H4 (cell line): ENCODE measurements around the gene RRP8. TPM values are rescaled to one million over a fixed set of nuclear protein-coding genes. Genes with fewer than 3 reads are reported as not detected.
A peak's percentile ranks its signal among the peaks of the same experiment; 100 is the strongest.

ENCODE experiments used
- DNase-seq: peaks from one replicate; pipeline ENCODE4 v3.0.0-alpha.2; 2015; ENCODE audit warnings: low spot score
- total RNA-seq: library from RNA; depleted of rRNA; stranded (reverse); fragments of >200 nt; shearing (Covaris generic); gene quantifications from 2 replicates; pipeline ENCODE4 v1.2.3, GENCODE V29; 2014; rRNA removed

The RRP8 gene
- 20.7 and 21.6 TPM in 2 replicates for total RNA-seq

DNA sequence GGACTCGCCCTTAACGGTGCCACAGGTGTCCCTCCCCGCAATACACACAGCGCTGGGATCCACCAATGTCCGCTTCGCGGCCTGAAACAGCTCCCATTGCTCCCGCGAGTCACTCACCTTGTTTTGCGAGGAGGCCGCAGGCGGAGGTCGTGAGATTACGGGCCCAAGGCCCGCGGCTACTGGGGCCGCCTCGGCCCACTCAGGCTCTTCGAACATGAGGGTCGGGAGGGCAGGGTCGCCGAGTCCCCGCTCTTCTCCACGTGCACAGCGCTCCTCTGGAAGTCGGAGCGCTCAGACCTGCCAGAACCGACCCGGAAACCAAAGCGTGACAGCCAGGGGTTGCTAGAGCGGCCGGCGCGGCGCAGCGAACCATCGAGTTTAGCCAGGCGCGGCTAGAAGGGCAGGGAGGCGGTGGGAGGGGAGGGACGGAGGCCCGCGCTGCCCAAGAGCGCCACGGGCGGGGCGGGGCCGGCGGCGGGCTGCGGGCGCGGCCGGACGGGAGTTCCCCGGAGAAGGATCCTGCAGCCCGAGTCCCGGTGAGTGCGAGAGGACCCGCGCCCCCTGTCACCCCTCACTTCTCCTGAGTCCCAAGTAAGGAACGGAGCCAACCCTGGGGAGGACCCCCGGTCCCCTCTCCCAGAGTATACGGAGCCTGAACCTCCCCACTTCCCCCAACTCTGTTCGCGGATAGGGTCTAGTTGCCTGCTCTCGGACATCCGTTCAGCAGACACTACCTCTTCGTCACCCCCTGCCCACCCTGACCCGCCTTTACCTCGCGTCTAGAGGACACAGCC lies at the start of gene RRP8, which contains the start of gene ILK:
TSS of gene RRP8 (minus strand) at position 330 of the 794 bp plus-strand sequence. CDS start at position 216, 114 bp downstream.
TSS of gene ILK (plus strand) at position 488 of the 794 bp plus-strand sequence. CDS start 498 bp downstream, outside the sequence.
- peak; percentile 88 for DNase-seq

DNA sequence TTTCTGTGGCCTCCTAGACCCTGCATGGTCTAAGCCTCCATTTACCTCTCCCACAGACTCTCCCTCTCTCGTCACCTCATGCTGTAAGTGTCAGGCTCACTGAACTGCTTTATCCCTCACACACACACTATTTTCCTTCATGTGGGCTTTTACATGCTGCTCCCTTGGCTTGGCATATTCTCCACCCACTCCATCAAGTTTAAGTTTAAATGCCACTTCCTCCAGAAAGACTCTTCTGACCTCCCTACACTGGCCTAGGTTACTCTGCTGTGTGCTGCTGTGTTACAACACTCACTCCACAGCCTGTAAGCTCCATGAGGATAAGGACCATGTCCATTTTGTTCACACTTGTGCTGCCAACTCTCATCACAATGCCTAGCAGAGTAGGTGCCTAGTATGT lies 49.7 kb upstream of the RRP8 start:
- DNase-seq: no peak

DNA sequence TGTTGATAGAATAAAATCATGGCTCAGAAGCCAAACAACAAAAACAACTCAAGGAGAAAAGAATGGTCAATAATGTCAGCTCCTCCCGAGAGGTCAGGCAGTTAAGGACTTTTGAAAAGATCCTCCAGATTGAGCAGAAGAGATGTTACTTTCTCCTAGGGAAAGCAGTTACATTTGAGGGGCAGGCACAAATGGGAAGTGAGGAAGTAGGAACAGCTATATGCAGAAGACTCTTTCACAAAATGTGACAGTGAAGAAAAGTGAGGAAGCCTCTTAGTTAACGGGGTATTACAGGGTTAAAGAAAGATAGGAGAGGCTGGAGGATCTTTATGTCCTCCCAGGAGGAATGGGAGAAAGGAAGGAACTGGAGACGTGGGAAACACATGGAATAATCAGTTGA lies 48.8 kb upstream of the RRP8 start:
- no peak for DNase-seq

DNA sequence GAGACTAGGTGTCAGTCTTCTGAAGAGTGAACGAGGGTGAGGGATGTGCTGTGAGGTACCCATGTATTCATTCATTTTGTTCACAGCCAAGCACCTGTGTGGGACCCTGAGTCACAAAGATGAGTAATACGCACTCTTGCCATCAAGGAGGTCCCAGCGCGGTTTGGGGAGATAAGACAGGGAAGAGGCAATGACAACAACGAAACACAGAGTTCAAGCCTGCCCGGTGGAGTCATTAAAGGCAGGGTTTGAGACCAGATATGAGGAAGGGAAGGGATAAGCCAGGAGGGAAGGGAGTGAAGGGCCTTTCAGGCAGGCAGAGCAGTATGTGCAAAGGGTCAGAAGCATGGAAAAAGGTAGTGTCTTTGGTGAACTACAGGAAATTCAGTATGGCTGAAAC lies 47.6 kb upstream of the RRP8 start:
- DNase-seq: no peak

DNA sequence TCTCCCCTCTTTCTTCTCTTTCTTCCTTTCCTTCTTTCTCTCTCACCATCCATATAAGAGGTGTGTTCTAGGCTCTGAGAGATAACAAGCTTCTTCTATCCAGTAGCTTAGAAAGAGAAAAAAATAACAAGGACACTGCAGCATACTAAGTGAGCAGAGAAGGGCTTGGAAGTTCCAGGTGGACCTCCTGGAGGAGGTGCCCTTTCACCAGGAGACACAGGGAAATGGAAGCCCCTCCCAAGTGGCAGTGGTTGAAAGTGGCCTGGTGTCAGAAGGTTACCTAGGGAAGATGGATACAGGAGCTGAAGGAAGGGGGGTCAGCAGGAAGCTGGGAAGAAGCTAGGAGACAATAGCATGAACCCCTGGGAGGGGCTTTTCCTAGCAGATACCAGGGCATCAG lies 46.7 kb upstream of the RRP8 start:
- DNase-seq: no peak

DNA sequence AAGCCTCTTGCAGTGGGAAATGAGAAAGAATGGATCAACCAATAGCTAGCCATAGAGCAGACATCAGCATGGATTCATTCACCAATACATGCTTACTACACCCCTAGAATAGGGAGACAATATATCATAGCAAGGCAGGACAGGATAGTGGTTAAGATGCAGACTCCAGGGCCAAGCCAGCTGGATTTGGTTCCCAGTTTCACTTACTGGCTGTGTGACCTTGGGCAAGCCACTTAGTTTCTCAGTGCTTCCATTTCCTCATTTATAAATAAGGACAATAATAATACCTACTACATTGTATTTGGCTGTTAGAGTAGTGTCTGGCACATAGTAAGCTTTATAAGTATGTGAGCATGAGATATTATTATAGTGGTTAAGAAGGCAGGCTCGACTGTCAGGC lies 45.1 kb upstream of the RRP8 start:
- no peak for DNase-seq

DNA sequence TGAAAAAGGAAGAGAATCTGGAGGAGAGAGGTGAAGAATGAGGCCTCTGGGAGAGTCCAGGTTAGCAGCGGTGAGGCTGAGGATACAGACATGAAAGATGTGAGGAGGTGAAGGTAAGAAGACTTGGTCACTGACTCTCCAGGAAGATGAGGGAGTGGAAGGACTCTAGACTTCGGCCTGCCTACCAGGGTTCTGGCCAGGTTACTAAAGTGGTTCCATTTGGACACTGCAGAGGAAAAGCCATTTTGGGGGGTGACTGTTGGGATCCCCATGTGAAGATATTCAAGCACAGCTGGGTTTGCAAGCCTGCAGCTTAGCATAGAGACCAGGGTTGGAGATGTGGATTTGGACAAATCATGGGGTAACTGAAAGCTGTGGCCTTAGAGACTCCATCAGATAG lies 44.4 kb upstream of the RRP8 start:
- DNase-seq: no peak

DNA sequence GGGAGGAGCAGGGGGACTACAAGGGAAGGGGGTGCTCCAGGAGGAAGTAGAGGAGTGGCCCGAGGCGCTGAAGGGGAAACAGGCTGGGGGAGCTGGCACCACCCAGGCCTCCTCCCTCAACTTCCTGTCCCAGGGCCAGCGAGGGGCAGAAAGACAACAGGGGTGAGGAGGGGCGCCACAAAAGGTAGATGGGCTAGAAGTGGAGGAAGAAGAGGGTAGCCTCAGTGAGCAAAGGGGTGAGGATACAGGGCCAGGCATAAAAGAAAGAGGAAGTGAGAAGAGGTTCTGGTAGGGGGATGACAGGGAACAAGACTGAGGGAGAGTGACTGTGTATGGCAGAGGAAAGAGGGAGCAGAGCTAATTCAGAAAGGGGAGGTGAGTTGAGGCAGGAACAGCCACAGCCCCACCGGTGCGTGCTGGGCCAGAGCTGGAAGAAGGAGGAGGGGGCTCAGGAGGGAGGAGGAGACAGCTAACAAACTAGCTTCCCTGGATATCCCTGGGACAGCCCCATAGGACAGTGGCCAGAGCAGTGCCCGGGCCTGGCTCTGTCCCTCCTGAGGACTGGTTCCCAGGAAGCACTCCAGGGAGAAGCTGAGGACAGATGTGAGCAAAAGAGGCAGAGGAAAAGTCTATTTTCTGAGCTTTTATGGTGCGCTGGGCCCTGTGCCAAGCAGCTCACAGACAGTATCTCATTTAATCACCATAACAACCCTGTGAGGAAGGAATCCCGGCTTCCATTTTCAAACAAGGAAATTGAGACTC lies 43.7 kb upstream of the RRP8 start:
- no peak for DNase-seq

DNA sequence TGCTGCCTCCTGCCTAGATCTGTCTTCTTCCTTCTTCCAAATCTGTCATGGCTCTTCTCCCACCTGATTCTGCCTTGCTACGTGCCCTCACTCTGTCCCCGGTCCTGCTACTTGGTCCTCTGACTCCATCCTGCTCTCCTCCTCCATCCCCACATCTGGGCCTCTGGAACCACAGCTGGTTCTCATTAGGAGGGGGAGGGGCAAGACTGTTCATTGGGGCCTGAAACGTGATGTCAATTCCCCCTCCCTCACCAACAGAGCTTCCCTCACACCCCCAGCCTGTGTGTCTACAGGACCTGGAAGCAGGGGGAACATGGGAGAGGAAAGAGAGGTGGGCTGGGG lies 43.1 kb upstream of the RRP8 start:
- DNase-seq: no peak

DNA sequence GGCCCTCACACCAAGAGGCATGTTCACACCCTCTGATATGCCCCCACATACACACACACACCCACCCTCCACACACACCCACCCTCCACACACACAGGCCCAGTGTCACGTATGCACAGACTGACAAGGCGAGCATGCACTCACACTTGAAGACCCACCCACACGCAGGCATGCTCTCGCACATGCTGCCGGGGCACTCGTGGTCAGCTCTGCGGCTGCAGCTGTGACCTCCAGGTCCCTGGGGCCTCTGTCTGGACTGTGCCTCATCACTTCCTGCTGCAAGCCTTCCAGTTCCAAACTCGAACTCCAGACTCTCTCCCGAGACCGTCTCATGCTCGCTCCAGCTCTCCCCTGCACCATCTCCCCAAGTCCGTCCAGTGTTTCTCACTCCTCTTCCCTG lies 42.7 kb upstream of the RRP8 start:
- no peak for DNase-seq

DNA sequence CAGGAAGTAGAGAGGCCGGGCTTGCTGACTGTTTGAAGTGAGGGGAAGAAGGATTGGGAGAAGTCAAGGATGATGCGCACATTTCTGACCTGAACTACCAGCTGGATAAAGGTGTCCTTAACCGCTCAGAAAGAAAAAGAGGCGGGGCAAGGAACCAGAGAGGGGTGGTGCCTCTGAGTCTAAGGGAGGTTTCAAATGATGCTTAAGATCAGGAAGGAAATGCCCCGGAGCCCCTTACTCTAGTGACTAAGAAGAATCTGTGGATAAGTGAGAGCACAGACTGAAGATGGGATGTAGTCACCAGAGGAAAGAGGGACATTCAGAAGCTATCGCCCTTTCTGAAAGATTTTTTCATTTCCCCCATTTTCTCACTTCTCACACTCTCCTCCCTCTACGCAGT lies 39.5 kb upstream of the RRP8 start:
- DNase-seq: no peak

DNA sequence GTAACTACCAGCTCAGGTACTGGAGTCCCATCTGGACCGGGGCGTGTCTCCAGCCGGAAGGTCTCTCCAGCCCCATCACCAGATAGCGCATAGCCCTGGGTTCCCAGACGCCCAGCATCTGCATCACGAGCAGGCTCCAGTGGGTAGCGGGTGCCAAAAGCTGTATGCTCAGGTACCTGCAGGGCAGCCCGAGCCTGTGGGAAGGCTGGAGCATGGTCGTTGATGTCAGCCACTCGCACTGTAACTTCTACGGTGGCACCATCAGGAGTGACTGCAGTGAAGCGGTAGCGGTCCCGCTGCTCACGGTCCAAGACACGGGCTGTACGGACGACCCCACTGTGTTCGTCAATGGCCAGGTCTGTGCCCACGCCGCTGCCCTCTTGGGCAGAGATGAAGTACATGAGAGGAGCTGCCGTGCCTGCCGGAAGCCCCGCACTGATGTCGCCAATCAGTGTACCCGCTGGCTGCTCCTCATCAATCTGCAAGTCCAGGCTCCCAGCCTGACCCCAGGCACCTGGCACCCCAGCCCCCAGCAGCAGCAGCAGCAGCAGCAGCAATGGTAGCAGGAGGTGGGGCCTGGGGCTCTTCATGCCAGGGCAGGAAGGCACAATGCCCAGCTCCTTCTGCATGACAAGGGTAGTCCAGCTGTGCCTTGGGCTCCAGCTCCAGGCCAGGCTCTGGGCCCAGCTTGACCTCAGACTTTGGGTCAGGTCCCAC lies 37.7 kb upstream of the RRP8 start:
- DNase-seq: no peak

DNA sequence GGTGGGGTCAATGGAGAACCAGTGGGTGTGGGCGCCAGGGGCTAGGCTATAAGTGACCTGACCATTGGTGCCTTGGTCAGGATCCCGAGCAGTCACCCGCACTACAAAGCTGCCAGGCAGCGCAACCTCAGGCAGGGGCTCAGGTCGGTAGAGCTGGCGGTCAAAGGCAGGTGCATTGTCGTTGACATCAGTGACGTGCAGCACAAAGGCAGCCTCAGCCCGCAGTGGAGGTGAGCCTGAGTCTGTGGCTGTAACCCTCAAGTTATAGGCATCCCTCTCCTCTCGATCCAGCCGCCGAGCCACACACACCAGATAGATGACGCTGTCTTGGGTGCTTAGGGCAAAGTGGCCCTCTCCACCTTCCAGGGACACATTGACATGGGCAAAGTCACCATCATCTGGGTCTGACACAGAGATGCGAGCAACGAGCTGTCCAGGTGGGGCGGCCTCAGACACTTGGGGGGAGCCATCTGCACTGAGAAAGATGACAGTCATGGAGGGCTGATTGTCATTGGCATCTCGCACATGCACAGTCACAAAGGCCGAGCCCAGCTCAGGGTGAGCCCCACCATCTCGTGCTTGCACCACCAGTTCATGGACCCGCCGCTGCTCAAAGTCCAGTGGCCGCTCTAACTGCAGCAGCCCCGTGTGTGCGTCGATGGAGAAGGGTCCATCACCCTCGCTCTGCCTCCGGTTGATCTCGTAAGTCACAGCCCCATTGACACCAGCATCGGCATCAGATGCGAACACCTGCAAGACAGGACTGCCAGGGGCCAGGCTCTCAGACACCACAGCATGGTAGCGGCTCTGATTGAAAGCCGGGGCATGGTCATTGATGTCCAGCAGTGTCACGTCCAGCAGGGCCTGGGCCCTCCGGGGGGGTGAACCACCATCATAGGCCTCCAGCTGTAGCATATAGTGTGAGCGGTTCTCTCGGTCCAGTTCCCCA lies 36.9 kb upstream of the RRP8 start:
- DNase-seq: no peak

DNA sequence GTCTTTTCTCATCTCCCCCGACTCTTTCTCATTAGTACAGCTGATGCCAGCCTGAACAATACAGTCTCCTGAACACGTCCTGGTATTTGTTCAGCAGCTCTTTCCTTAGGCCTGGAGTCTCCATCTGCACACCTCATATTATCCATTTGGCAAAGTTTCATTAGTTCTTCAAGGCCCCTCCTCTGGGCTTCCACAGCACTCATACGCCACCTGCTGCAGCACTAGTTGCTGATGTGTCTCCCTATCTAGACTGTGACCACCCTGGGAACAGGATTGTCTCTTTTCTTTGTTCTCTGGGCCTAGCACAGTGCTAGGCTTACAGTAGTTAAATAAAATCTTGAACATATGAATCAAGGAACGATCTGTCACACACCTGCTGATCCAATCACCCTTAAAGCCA lies 35.0 kb upstream of the RRP8 start:
- no peak for DNase-seq

DNA sequence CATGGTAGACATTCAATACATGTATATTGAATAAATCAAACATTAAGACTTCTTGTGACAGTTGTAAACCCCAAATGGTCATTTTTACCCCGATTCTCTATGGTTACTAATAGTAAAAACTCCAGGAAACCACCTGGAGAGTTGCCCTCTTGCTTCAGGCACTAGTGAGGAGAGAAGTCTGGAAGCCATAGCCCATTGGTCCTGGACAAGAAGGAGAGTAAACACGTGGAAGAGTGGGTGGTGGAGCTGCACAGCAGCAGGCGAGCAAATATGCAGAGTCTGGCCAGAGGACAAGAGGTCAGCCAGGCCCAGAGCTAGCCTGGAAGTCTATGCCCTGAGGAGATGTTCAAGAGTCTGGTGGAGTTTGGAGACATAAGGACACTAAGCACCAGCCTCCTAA lies 34.5 kb upstream of the RRP8 start:
- peak; percentile 30 for DNase-seq

DNA sequence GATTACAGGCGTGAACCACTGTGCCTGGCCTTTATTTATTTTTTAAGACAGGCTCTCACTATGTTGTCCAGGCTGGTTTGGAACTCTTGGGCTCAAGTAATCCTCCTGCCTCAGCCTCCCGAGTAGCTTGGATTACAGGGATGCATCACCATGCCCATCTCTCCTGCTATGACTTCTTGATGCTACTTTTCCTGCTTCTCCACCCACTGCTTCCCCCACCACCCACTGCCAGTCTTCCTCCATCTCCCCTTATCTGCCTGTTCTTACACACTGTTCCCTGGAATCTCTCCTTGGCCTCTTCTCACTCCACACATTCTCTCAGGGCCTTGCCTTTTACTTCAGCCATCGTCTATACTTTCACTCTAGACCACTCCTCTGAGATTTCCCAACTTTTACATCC lies 33.1 kb upstream of the RRP8 start:
- no peak for DNase-seq

DNA sequence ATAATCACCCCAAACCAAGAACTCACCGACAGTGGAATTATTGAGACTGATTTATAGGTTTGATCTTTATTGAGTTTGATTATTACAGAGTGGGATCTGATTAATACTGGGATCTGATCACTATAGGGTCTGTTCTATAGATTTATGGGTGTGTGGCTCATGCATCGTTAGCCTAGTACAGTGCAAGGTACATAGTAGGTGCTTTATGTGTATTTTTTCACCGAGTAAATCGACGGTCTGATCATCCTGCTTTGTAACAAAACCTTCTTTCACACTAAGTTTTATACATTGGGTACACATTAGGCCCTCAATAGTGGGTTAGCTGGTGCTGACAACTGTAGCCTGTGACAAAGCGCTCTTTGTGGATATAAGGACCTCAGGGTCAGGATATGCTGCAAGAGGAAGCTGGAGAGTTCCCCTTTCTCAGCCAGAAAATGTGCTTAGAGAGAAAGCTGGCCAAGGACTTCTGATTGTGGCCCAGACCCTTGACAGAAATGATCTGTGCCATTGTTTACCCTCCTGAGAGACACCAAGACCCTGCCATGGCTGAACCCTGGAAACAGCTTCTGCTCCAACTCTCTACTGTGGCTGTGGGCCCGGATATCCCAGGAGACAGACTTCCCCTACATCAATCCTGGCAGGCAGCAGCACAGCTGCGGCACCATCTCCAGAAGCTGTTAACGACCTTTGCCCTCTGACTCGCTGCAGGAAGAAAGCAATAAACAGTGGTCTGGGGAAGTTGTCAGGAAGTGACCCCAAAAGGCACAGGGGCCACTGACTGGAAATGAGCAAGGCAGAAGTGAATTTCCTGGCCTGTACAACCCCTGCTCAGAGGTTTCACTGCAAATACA lies 31.9 kb upstream of the RRP8 start:
- DNase-seq: no peak

DNA sequence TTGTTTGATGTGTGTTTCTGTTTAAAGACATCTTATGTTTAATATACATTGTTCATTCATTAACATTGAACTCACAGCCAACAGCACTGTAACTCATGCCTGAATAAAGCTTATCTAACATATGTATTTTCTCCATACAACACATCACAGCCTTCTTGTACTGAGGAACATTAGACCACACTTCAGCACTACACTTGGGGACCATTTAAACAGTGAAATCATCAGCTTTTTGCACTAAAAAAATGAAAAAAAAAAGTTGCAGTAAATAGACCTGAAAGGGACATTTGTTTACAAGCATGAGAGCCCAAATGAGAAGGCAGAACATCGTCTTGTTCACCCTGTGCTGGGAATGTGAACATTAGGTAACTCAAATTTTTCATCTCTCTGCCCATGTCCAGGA lies 31.1 kb upstream of the RRP8 start:
- no peak for DNase-seq

DNA sequence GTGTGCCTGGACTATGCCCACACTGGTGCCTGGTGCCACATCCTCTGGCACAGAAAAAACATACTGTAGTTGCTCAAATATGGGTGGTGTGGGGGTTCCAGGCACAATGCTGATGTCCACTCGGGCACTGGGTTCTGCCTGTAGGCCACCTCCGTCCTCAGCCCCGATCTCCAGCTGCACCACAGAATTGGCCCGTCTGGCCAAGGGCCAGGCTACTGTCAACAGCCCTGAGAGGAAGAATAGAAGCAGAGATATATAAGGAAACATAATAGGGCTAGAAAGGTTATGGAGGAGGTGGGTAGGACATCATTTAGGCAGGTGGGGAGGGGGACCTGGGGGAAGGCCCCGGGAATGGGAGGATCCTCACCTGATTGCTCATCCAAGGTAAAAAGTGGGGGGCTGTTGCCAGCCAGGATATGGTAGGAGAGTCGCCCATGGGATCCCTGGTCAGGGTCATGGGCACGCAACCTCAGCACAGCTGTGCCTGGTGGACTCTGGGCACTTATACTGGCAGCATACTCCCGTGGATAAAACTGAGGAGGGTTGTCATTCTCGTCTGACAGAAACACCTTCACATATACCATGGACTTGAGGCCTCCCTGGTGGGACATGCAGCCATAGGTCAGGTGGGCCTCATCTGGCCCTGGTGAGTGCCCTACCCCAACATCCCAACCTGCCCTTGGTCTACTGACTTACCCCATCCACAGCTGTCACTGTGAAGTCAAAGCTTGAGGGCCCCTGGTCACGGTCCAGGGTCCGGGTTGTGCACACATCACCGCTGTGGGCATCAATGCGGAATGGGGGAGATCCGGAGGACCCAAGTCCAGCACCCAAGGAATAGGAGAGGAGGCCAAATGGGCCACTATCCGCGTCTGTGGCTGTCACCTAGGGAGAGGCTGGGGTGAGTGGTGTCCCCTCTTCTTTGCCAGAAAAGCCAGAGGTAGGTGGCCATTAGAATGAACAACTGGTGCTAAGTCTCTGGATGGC lies 30.3 kb upstream of the RRP8 start:
- DNase-seq: no peak
